ENCODE measurements around the gene FBXO5.

The FBXO5 gene

DNA sequence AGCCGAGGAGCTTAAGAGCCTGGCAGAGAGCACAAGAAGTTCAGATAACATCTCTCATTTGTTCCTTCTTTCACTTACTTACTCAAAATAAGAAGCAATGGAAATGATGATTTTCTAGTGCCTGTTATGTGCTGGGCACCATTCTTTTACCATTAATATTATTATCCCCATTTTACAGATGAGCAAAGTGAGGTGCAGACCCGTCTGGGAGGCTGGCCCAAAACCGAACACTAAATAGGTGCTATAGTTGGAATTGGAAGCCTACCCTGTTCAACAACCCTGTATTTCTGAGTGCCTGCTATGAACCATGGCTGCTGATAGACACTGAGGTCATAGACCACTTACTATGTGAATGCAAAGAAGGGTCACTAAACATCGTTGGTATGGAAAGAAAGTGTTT is 44.6 kb upstream of the FBXO5 start:
- DNase-seq = no peak
- TF ChIP-seq, protein P1, sequence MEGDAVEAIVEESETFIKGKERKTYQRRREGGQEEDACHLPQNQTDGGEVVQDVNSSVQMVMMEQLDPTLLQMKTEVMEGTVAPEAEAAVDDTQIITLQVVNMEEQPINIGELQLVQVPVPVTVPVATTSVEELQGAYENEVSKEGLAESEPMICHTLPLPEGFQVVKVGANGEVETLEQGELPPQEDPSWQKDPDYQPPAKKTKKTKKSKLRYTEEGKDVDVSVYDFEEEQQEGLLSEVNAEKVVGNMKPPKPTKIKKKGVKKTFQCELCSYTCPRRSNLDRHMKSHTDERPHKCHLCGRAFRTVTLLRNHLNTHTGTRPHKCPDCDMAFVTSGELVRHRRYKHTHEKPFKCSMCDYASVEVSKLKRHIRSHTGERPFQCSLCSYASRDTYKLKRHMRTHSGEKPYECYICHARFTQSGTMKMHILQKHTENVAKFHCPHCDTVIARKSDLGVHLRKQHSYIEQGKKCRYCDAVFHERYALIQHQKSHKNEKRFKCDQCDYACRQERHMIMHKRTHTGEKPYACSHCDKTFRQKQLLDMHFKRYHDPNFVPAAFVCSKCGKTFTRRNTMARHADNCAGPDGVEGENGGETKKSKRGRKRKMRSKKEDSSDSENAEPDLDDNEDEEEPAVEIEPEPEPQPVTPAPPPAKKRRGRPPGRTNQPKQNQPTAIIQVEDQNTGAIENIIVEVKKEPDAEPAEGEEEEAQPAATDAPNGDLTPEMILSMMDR (IDR thresholded peaks at IDR 0.05; ENCODE audit: low read depth, low read length) = no peak
- no peaks in the 10 kb centered on the region for H3K27me3 ChIP-seq
- H3K36me3 ChIP-seq = no peaks in the 10 kb centered on the region
- no peaks in the 10 kb centered on the region for H3K4me1 ChIP-seq
- no peaks in the 10 kb centered on the region for H3K9me3 ChIP-seq
- H3K4me3 ChIP-seq (ENCODE audit: low read depth, low read length) = no peak overlapping the region

DNA sequence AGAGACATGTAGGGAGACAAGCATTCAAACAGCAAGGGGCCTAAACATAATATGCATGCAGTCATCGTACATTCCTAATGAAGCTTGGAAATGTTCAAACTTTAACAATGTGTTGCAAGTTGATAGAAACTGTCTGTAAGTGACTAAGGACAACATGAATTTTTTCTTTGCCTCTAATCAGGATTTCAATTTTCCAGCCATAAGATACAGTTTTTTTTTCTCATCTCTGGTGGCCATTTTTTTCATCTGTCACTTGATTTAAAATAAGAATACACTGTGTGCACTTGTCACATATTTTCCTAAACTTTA is 41.8 kb upstream of the FBXO5 start:
- Histone ChIP-seq H3K9me3 (no peaks in the 10 kb centered on the region), H3K4me1 (no peaks in the 10 kb centered on the region), H3K36me3 (no peaks in the 10 kb centered on the region), H3K4me3 (ENCODE audit: low read depth, low read length) (no peak overlapping the region), H3K27me3 (no peaks in the 10 kb centered on the region)
- TF ChIP-seq, protein P1 (IDR thresholded peaks at IDR 0.05; ENCODE audit: low read depth, low read length) = no peak
- DNase-seq = no peak

DNA sequence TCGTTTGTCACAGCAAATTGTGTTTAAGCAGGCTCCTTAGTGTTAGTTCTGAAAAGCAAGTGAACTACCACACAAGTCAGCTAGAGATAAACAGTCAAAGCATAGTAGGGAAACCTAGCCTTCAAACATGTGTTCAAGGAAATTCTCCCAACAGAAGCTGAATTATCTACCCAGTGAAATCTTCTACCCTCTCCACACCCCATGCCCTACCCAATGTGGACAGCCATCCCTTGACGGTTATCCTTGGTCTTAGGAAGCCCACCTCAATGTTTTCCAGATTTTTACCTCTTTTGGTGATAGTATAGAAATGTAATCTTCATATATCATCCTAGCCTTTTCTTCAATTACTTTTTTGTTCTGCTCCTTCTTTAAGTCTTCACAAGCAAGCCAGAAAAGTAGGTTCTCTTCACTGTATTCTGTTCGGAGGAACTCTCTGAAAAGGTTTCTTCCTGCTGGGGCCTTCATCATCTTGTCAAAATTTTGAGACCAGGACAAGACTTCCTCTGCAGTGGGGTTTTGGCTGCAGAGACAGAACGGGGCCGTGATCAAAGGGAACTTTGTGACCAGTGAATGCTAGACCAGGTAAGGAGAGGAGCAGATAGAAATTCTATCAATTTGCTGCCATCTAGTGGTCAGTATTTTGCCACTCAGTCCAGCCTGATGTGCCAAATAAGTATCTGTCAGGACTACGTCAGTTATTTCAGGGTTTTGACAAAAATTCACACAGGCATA is 41.3 kb upstream of the FBXO5 start:
- no peaks in the 10 kb centered on the region for H3K27me3 ChIP-seq
- TF ChIP-seq, protein P1 (IDR thresholded peaks at IDR 0.05; ENCODE audit: low read depth, low read length) = peak; percentile 84
- no peaks in the 10 kb centered on the region for H3K9me3 ChIP-seq
- peak; percentile 41 for DNase-seq
- H3K4me3 ChIP-seq (ENCODE audit: low read depth, low read length) = no peak overlapping the region
- H3K36me3 ChIP-seq = no peaks in the 10 kb centered on the region
- H3K4me1 ChIP-seq = no peaks in the 10 kb centered on the region

DNA sequence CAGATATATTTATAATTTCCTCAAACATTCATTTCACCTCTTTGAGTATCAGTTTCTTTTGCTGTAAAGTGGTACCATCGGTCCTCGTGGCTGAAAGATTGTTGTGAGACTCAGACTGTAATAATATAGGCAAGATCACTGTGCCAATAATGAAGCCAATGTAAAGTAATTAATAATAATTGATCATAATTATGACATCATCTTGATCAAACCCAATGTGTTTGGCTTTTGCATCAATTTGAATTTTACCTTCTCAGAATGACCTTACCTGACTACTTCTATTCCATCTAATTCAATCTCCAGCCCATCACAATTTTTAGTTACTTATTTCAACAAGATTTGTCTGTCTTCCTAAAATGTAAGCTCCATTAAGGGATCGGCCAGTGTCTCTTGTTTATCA is 35.5 kb upstream of the FBXO5 start:
- Histone ChIP-seq H3K4me1 (no peaks in the 10 kb centered on the region), H3K4me3 (ENCODE audit: low read depth, low read length) (no peak overlapping the region), H3K9me3 (no peaks in the 10 kb centered on the region), H3K36me3 (no peaks in the 10 kb centered on the region), H3K27me3 (no peaks in the 10 kb centered on the region)
- no peak for DNase-seq
- TF ChIP-seq, protein P1 (IDR thresholded peaks at IDR 0.05; ENCODE audit: low read depth, low read length) = no peak

DNA sequence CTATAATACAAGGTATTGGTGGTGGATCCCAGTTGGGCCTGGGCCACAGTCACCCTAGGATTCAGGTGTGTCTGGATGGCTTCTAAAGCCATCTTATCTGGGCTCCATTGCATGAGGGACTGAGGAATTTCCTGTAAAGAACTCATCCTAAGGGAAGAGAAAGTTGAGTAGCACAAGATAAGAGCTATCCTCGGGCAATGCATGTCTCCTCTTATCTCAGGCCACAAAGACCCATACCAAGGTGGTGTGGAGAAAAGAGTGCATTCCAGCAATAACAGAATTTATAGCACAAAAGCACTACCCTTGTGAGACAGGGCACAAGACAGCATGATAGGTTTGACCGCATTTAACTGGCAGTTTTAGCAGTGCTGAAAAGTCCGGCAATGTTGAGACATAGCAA is 34.0 kb upstream of the FBXO5 start:
- TF ChIP-seq, protein P1 (IDR thresholded peaks at IDR 0.05; ENCODE audit: low read depth, low read length) = no peak
- no peaks in the 10 kb centered on the region for H3K27me3 ChIP-seq
- no peaks in the 10 kb centered on the region for H3K4me1 ChIP-seq
- no peak overlapping the region for H3K4me3 ChIP-seq (ENCODE audit: low read depth, low read length)
- H3K9me3 ChIP-seq = no peaks in the 10 kb centered on the region
- no peak for DNase-seq
- H3K36me3 ChIP-seq = no peaks in the 10 kb centered on the region

DNA sequence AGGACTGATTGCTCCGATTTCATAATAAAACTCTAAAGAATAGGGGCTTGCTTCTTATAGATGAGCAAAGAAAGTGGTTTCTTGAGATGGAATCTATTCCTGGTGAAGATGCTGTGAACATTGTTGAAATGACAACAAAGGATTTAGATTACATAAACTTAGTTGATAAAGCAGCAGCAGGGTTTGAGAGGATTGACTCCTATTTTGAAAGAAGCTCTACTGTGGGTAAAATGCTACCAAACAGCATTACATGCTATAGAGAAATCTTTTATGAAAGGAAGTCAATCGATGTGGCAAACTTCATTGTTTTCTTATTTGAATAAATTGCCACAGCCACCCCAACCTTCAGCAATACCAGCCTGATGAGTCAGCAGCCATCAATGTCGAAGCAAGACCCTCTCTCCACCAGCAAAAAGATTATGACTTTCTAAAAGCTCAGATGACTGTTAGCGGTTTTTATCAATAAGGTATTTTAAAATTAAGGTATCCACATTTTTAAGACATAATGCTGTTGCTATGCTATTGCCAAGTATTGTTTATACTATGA is 32.3 kb upstream of the FBXO5 start:
- Histone ChIP-seq H3K4me3 (ENCODE audit: low read depth, low read length) (no peak overlapping the region), H3K27me3 (no peaks in the 10 kb centered on the region), H3K9me3 (no peaks in the 10 kb centered on the region), H3K36me3 (no peaks in the 10 kb centered on the region), H3K4me1 (no peaks in the 10 kb centered on the region)
- TF ChIP-seq, protein P1 (IDR thresholded peaks at IDR 0.05; ENCODE audit: low read depth, low read length) = no peak
- no peak for DNase-seq

All from BE2C (cell line).